ENCODE measurements around the gene SDCCAG8. TPM values are rescaled to one million over a fixed set of nuclear protein-coding genes. Genes with fewer than 3 reads are reported as not detected.

The SDCCAG8 gene
- total RNA-seq, 2 donors from 2014 or later, result 49.0 to 56.4 TPM

GRCh38 chr1:243254927-243255790, 682 bp upstream of the SDCCAG8 start, which contains the start of gene CEP170:
TSS of gene CEP170 (minus strand) at chr1:243255281. CDS start at chr1:243225280, 30,001 bp downstream.
- no peaks in the 10 kb centered on the region for H3K9me3 ChIP-seq
- intact Hi-C loops (cut with DNase I), result no loop called here
- 0% methylated on average over 19 to 59 of the region's 74 CpGs for WGBS, 2 donors
- peak within 1 kb of the TSS; percentile 75 to 90 (median 86) for H3K27ac ChIP-seq
- H3K36me3 ChIP-seq (replicated peaks in 1 of 2; ENCODE audit: insufficient read depth in 1 of 2, low read depth in 2 of 2), result no peaks in the 10 kb centered on the region
- no peaks in the 10 kb centered on the region for H3K27me3 ChIP-seq
- DNase-seq (peak; percentile 88 to 94 (median 92)), ATAC-seq (peak; percentile 71)
- H3K4me1 ChIP-seq, result peaks cover 23% of the 10 kb centered on the region
- TF ChIP-seq, protein P1, sequence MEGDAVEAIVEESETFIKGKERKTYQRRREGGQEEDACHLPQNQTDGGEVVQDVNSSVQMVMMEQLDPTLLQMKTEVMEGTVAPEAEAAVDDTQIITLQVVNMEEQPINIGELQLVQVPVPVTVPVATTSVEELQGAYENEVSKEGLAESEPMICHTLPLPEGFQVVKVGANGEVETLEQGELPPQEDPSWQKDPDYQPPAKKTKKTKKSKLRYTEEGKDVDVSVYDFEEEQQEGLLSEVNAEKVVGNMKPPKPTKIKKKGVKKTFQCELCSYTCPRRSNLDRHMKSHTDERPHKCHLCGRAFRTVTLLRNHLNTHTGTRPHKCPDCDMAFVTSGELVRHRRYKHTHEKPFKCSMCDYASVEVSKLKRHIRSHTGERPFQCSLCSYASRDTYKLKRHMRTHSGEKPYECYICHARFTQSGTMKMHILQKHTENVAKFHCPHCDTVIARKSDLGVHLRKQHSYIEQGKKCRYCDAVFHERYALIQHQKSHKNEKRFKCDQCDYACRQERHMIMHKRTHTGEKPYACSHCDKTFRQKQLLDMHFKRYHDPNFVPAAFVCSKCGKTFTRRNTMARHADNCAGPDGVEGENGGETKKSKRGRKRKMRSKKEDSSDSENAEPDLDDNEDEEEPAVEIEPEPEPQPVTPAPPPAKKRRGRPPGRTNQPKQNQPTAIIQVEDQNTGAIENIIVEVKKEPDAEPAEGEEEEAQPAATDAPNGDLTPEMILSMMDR (IDR thresholded peaks at IDR 0.05), result no peak
- peak; percentile 32 to 72 (median 61) for TF ChIP-seq POLR2A (IDR thresholded peaks at IDR 0.05)
- peak within 1 kb of the TSS; percentile 90 to 95 for H3K4me3 ChIP-seq

- DNase-seq (no peak), ATAC-seq (no peak)
- H3K27me3 ChIP-seq, result no peaks in the 10 kb centered on the region
- peak overlapping the region; percentile 19 to 95 for H3K4me3 ChIP-seq
- no peaks in the 10 kb centered on the region for H3K9me3 ChIP-seq
- peaks cover 29% of the 10 kb centered on the region for H3K4me1 ChIP-seq
- no peak for TF ChIP-seq POLR2A (IDR thresholded peaks at IDR 0.05)
- TF ChIP-seq, protein P1 (IDR thresholded peaks at IDR 0.05), result no peak
- H3K27ac ChIP-seq, result peak overlapping the region; percentile 75 to 90 (median 82)
- no peaks in the 10 kb centered on the region for H3K36me3 ChIP-seq (replicated peaks in 1 of 2; ENCODE audit: insufficient read depth in 1 of 2, low read depth in 2 of 2)
- intact Hi-C loops (cut with DNase I), result no loop called here
- 16 to 18% methylated on average over 2 of the region's 2 CpGs for WGBS, 2 donors
These were observed 749 bp downstream of the SDCCAG8 start for GRCh38 chr1:243256590-243256989.

DNA sequence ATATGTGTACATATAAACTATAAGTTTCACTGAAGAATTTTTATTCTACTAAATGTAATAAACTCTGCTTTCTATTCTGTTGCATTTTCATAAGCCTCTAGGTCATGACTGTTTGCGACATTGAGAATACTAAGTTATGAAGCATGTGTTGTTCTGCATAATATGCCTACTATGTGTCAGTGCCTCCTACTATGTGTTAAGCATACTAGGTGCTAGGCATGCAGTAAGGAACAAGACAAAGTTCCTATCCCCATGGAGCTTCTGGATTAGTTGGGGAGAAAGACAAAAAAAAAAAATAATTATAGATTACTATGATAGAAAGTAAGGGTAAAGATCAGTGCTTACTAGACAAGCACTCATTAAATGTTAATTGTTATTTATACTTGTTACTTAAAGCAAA, 1.3 kb downstream of the SDCCAG8 start:
- H3K4me1 ChIP-seq, result peaks cover 29% of the 10 kb centered on the region
- ATAC-seq (no peak), DNase-seq (no peak)
- no peaks in the 10 kb centered on the region for H3K36me3 ChIP-seq (replicated peaks in 1 of 2; ENCODE audit: insufficient read depth in 1 of 2, low read depth in 2 of 2)
- TF ChIP-seq, protein P1 (IDR thresholded peaks at IDR 0.05), result no peak
- WGBS, 2 donors, result 58 to 79% methylated on average over 1 of the region's 1 CpG
- H3K4me3 ChIP-seq, result no peak overlapping the region
- no peaks in the 10 kb centered on the region for H3K27me3 ChIP-seq
- H3K9me3 ChIP-seq, result no peaks in the 10 kb centered on the region
- no peak overlapping the region for H3K27ac ChIP-seq
- intact Hi-C loops (cut with DNase I), result no loop called here

GRCh38 chr1:243258731-243259130, 2.9 kb downstream of the SDCCAG8 start:
- Histone ChIP-seq H3K27ac (no peak overlapping the region), H3K4me1 (peaks cover 30% of the 10 kb centered on the region), H3K9me3 (no peaks in the 10 kb centered on the region), H3K27me3 (no peaks in the 10 kb centered on the region), H3K4me3 (no peak overlapping the region), H3K36me3 (replicated peaks in 1 of 2; ENCODE audit: insufficient read depth in 1 of 2, low read depth in 2 of 2) (no peaks in the 10 kb centered on the region)
- intact Hi-C loops (cut with DNase I), result no loop called here
- ATAC-seq, result no peak
- no peak for DNase-seq
- 83 to 95% methylated on average over 7 of the region's 7 CpGs for WGBS, 2 donors
- no peak for TF ChIP-seq POLR2A (IDR thresholded peaks at IDR 0.05)
- TF ChIP-seq, protein P1 (IDR thresholded peaks at IDR 0.05), result no peak

Data from body of pancreas (tissue), 4 donors.